Suprapubic skin (tissue), 4 donors: ENCODE measurements around the gene ADD3. TPM values are rescaled to one million over a fixed set of nuclear protein-coding genes. Genes with fewer than 3 reads are reported as not detected.

Source experiments
- DNase-seq, 2 donors: peaks; one replicate each; pipeline ENCODE4 v3.0.0-alpha.2; 2019; ENCODE audit warnings: low spot score in 2 of 2
- H3K27ac ChIP-seq: fragments of 200-600 bp; sonication (generic); one replicate; pipeline ENCODE4 v1.5.1; 2019
- H3K27me3 ChIP-seq: fragments of 200-600 bp; sonication (generic); one replicate; pipeline ENCODE4 v1.5.1; 2019
- H3K36me3 ChIP-seq: fragments of 200-600 bp; sonication (generic); one replicate; pipeline ENCODE4 v1.5.1; 2019
- H3K4me1 ChIP-seq: fragments of 200-600 bp; sonication (generic); one replicate; pipeline ENCODE4 v1.5.1; 2019
- H3K4me3 ChIP-seq: fragments of 200-600 bp; sonication (generic); one replicate; pipeline ENCODE4 v1.5.1; 2019; ENCODE audit warnings: mild to moderate bottlenecking
- H3K9me3 ChIP-seq: fragments of 200-600 bp; sonication (generic); one replicate; pipeline ENCODE4 v1.5.1; 2019
- EP300 ChIP-seq: sonication (generic); formaldehyde crosslinking; IDR thresholded peaks from one replicate; pipeline ENCODE4 v1.6.1; 2017; ENCODE audit warnings: antibody characterized with exemption
- POLR2A ChIP-seq, 2 donors: fragments of 450-650 bp; IDR thresholded peaks; one replicate each; pipeline ENCODE4 v1.6.1; 2017; ENCODE audit warnings: antibody characterized with exemption in 2 of 2, mild to moderate bottlenecking in 2 of 2, moderate library complexity in 2 of 2
- POLR2AphosphoS5 ChIP-seq, 3 donors: sonication (generic); formaldehyde crosslinking; IDR thresholded peaks; one replicate each; pipeline ENCODE4 v1.6.1; 2017; ENCODE audit warnings: antibody characterized with exemption in 3 of 3
- WGBS: methylation state at CpG from one replicate; pipeline ENCODE4 v1.1.5; 2018; 5-methylcytosine and 5-hydroxymethylcytosine counted together
- total RNA-seq, 4 donors: library from RNA; depleted of rRNA; stranded (reverse); fragments of >200 nt; gene quantifications; one replicate each; pipeline ENCODE4 v1.1.0, GENCODE V29; 2016
- TF ChIP-seq, protein P1 (sequence below), 2 donors: fragments of 200-600 bp in 1 of 2; fragments of 450-650 bp in 1 of 2; sonication (generic) in 1 of 2; IDR thresholded peaks; one replicate each; pipeline ENCODE4 v1.5.1; 2016 to 2019; ENCODE audit warnings: antibody characterized with exemption in 2 of 2, mild to moderate bottlenecking in 1 of 2, moderate library complexity in 1 of 2

The ADD3 gene
- total RNA-seq, 4 donors from 2014 or later: 72.6 to 335 (median 279) TPM

DNA sequence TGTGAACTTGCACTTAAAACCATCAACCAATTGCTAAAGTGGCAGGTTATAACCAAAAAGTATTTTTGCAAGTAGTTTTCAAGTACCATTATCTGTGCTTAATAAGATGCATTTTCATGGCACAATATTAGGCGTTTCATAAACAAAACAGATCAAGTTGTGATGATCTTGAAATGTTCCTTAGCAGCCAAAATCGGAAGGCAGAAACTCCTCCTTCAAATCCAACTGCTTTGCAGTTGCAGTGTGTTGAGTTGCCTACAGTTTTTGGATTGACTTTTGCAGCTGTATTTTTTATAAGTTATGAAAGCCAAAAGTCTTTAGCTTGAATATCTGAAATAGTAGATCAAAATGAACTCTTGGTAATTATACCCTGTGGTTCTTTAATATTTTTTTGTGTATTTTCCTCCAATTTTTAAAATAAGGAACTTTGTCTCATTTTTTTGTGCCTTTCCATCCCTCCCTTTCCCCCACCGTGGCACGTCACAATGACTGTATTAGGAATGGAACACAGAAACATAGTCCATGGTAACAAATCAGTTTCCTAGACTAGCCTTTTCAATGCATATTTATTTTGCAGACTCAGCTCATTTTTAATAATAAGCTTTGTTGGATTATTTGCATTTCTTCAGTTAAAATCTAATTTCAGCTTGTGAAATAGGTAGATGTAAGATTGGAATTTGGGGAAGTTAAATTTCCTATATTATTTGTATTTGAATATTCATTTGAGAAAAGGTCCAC is 80.8 kb downstream of the ADD3 start:
- TF ChIP-seq EP300 (no peak), POLR2A (IDR thresholded peaks at IDR 0.05) (no peak), POLR2AphosphoS5 (IDR thresholded peaks at IDR 0.05) (no peak)
- TF ChIP-seq, protein P1, sequence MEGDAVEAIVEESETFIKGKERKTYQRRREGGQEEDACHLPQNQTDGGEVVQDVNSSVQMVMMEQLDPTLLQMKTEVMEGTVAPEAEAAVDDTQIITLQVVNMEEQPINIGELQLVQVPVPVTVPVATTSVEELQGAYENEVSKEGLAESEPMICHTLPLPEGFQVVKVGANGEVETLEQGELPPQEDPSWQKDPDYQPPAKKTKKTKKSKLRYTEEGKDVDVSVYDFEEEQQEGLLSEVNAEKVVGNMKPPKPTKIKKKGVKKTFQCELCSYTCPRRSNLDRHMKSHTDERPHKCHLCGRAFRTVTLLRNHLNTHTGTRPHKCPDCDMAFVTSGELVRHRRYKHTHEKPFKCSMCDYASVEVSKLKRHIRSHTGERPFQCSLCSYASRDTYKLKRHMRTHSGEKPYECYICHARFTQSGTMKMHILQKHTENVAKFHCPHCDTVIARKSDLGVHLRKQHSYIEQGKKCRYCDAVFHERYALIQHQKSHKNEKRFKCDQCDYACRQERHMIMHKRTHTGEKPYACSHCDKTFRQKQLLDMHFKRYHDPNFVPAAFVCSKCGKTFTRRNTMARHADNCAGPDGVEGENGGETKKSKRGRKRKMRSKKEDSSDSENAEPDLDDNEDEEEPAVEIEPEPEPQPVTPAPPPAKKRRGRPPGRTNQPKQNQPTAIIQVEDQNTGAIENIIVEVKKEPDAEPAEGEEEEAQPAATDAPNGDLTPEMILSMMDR (IDR thresholded peaks at IDR 0.05): no peak
- WGBS: 62% methylated on average over 4 of the region's 4 CpGs

DNA sequence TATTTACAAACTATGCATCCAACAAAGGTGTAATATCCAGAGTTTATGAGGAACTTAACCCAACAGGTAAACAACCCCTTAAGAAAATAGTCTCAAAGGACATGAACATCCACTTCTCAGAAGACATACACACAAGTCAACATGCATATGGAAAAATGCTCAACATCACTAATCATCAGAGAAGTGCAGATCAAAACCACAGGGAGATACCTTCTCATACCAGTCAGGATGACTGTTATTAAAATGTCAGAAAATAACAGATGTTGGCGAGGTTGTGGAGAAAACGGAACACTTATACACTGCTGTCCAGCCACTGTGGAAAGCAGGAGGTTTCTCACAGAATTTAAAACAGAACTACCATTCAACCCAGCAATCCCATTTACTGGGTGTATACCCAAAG is 84.0 kb downstream of the ADD3 start:
- no peak for DNase-seq
- Histone ChIP-seq H3K9me3 (no peaks in the 10 kb centered on the region), H3K36me3 (no peaks in the 10 kb centered on the region), H3K4me1 (peaks cover 18% of the 10 kb centered on the region), H3K27me3 (no peaks in the 10 kb centered on the region), H3K4me3 (no peak overlapping the region), H3K27ac (no peak overlapping the region)
- TF ChIP-seq EP300 (no peak), POLR2AphosphoS5 (IDR thresholded peaks at IDR 0.05) (no peak), POLR2A (IDR thresholded peaks at IDR 0.05) (no peak)
- TF ChIP-seq, protein P1 (IDR thresholded peaks at IDR 0.05): no peak
- 95% methylated on average over 2 of the region's 2 CpGs for WGBS

More for the DNA sequence above, 80.8 kb downstream of the ADD3 start:
- DNase-seq: no peak
- H3K4me3 ChIP-seq: no peak overlapping the region
- H3K9me3 ChIP-seq: no peaks in the 10 kb centered on the region
- H3K27ac ChIP-seq: no peak overlapping the region
- peaks cover 25% of the 10 kb centered on the region for H3K4me1 ChIP-seq
- H3K27me3 ChIP-seq: no peaks in the 10 kb centered on the region
- H3K36me3 ChIP-seq: no peaks in the 10 kb centered on the region

- WGBS: 85% methylated on average over 2 of the region's 2 CpGs
- Histone ChIP-seq H3K27ac (no peak overlapping the region), H3K4me3 (no peak overlapping the region), H3K4me1 (peaks cover 11% of the 10 kb centered on the region), H3K36me3 (no peaks in the 10 kb centered on the region), H3K9me3 (no peaks in the 10 kb centered on the region), H3K27me3 (no peaks in the 10 kb centered on the region)
- no peak for DNase-seq
- TF ChIP-seq EP300 (no peak), POLR2A (IDR thresholded peaks at IDR 0.05) (no peak), POLR2AphosphoS5 (IDR thresholded peaks at IDR 0.05) (no peak)
- TF ChIP-seq, protein P1 (IDR thresholded peaks at IDR 0.05): no peak
Observed at GRCh38 chr10:110093722-110094121, 85.9 kb downstream of the ADD3 start.

DNA sequence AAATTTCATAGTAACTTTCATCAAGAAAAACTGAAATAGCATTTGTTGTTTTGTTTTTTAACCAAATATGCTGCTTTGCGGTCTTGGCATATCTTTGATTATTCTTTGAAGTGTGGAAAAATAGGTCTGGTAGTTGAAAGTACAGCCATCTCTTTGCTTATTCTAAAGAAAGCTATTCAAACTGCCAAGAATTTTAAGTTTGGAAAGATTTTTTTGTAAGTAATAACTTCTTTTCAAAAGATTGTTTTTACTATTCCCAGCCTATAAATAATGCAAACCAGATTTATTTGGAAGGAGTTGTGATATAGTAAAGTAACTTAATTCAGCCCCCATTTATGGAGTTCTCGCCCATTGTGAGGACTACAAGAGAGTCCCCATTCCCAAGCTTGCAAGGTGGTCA is 87.0 kb downstream of the ADD3 start:
- Histone ChIP-seq H3K9me3 (no peaks in the 10 kb centered on the region), H3K4me1 (peaks cover 2% of the 10 kb centered on the region), H3K4me3 (no peak overlapping the region), H3K27me3 (no peaks in the 10 kb centered on the region), H3K27ac (no peak overlapping the region), H3K36me3 (no peaks in the 10 kb centered on the region)
- TF ChIP-seq EP300 (no peak), POLR2A (IDR thresholded peaks at IDR 0.05) (no peak), POLR2AphosphoS5 (IDR thresholded peaks at IDR 0.05) (no peak)
- 68% methylated on average over 2 of the region's 2 CpGs for WGBS
- DNase-seq: no peak

- no peak for DNase-seq
- WGBS: 73% methylated on average over 2 of the region's 2 CpGs
- Histone ChIP-seq H3K4me1 (no peaks in the 10 kb centered on the region), H3K36me3 (peaks cover 12% of the 10 kb centered on the region), H3K9me3 (no peaks in the 10 kb centered on the region), H3K27me3 (no peaks in the 10 kb centered on the region), H3K27ac (no peak overlapping the region), H3K4me3 (no peak overlapping the region)
- no peak for TF ChIP-seq EP300
- TF ChIP-seq POLR2AphosphoS5 (IDR thresholded peaks at IDR 0.05): no peak
- TF ChIP-seq, protein P1 (IDR thresholded peaks at IDR 0.05): no peak
- no peak for TF ChIP-seq POLR2A (IDR thresholded peaks at IDR 0.05)
Observed at GRCh38 chr10:110101464-110102144, 93.8 kb downstream of the ADD3 start.
